GM10266 (cell line): ENCODE results near the gene UFSP1.

ENCODE experiments used
- DNase-seq: peaks from one replicate; pipeline ENCODE4 v3.0.0; 2012; ENCODE audit errors: extremely low spot score
- TF ChIP-seq, protein P1 (sequence below): IDR thresholded peaks from 2 replicates; pipeline ENCODE4 v1.5.1; 2012; ENCODE audit warnings: mild to moderate bottlenecking, low read depth; ENCODE audit not compliant: control insufficient read depth, insufficient read depth; ENCODE audit errors: missing control alignments

UFSP1 gene

GRCh38 chr7:100887516-100888290 lies 1.8 kb downstream of the UFSP1 start:
- TF ChIP-seq, protein P1, sequence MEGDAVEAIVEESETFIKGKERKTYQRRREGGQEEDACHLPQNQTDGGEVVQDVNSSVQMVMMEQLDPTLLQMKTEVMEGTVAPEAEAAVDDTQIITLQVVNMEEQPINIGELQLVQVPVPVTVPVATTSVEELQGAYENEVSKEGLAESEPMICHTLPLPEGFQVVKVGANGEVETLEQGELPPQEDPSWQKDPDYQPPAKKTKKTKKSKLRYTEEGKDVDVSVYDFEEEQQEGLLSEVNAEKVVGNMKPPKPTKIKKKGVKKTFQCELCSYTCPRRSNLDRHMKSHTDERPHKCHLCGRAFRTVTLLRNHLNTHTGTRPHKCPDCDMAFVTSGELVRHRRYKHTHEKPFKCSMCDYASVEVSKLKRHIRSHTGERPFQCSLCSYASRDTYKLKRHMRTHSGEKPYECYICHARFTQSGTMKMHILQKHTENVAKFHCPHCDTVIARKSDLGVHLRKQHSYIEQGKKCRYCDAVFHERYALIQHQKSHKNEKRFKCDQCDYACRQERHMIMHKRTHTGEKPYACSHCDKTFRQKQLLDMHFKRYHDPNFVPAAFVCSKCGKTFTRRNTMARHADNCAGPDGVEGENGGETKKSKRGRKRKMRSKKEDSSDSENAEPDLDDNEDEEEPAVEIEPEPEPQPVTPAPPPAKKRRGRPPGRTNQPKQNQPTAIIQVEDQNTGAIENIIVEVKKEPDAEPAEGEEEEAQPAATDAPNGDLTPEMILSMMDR: no peak
- peak; percentile 83 for DNase-seq

GRCh38 chr7:100886936-100887515 lies 2.5 kb downstream of the UFSP1 start:
- TF ChIP-seq, protein P1: no peak

GRCh38 chr7:100886142-100886935 lies 3.2 kb downstream of the UFSP1 start:
- TF ChIP-seq, protein P1: no peak
- DNase-seq: no peak

More at GRCh38 chr7:100886936-100887515, 2.5 kb downstream of the UFSP1 start:
- no peak for DNase-seq

DNA sequence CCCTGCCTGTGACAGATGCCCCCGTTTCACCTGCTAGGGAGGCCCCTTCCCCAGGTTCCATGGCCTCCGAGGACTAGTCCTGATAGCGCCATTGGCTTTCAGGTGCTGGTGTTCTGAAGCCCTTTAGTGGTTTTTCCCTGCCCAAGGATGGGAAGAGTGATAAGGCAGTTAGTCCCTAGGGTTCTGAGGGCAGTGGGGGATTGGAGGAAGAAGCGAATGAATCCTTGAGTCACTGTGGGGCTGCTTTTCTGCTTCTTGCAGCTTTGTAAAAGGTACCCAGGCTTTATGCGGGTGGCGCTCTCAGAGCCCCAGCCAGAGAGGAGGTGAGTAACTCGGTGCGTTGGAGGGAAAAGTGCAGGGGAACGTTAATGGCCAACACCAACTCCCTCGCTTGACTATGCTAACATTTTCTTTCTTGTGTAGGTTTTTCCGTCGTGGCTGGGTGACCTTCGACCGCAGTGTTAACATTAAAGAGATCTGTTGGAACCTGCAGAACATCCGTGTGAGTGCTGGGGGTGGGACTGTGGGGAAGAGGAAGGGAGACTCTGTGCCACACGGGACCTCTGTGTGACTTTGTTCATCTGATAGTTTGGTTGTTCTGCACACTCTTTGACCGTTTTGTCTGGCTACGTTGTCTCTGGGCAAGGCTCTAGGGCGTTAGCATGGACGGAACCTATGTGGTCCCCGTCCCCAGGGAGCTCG lies 3.9 kb downstream of the UFSP1 start:
- TF ChIP-seq, protein P1: no peak
- DNase-seq: no peak

- no peak for DNase-seq
- TF ChIP-seq, protein P1: no peak
Measured at GRCh38 chr7:100884736-100885439, 4.6 kb downstream of the UFSP1 start.

DNA sequence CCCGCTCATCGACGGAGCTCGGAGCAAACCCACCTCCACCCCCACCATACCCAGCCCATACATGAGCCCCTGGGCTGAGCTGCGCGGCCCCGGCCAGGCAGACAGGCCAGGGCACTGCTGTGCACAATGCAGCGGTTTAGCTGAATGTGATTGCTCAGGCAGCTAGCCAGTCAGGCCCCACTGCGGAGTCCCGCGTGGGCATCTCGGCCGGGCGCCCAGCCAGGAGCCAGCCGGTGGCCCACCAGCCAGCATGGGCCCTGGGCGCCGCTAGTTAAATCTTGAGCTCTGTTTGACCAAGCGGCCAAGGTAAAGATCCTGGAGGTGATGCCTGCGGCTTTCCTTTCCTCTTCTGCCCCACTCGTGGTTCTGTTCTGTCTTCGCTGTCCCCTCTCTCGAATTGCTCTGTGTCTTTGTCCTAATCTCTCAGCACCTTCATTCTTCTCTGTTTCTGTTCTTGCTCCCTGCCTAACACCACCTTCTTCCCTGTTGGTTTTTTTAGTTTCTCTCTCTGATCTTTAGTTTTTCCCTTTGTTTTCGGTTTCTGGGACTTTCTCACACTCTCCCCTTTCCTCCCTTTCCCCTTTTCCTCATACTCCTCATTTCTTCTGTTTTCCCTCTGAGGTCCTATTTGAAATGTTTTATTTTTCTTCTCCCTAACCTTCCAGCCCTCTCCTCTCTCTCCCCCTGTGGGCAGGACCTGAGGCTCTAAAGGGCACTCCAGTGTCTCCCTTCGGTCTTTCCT lies 6.6 kb downstream of the UFSP1 start:
- TF ChIP-seq, protein P1: no peak
- no peak for DNase-seq
